Measurements from ENCODE around the gene DISC1. TPM values are rescaled to one million over a fixed set of nuclear protein-coding genes. Genes with fewer than 3 reads are reported as not detected.
"Not testable (repeated sequence)": the region's sequence is repeated elsewhere in the genome, so short reads cannot be mapped to it uniquely, and the experiment has no call there.

DISC1 gene
- total RNA-seq, 1 experiment from 2014 or later = 2.1 TPM

DNA sequence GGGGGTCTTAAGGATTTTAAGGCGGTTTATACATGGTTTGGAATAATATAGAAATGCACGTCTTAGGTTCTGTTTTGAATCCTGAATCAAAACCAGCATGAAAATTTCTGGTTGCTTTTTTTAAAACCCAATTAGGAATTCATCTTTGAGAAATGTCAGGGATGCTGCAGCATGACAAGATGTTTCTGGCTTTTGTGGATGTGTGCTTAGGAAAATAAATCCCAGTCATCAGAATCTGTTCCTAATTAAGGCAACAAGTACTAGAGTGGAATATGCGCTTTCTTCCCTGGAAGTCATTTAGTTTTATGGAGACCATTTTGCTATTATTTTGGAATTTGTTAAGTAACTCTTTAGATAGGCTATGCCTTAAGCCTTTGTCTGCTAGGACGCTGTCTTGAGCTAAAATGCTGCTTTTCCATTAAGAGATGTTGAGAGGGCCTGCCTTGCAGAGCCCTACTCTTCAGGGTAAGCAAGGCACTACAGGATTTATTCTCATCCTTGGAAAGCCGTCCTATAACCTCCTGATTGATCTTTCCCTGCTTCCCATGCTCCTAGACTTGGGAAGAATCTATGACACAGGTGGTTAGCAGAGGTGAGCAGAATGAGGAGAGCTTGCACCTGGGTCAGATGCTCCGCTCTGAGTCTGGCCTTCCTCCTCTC lies 332.8 kb downstream of the DISC1 start:
- CTCF ChIA-PET = no interaction called here
- Mint-ChIP-seq H3K27me3 (ENCODE audit: insufficient read depth, unreplicated experiment) (peaks cover 9% of the 10 kb centered on the region), H3K9me3 (ENCODE audit: unreplicated experiment) (peaks cover 8% of the 10 kb centered on the region), H3K4me3 (ENCODE audit: unreplicated experiment) (no peak overlapping the region), H3K4me1 (ENCODE audit: insufficient read depth, unreplicated experiment) (no peaks in the 10 kb centered on the region), H3K27ac (ENCODE audit: low read depth, unreplicated experiment) (no peak overlapping the region), H3K36me3 (ENCODE audit: insufficient read depth, unreplicated experiment) (no peaks in the 10 kb centered on the region)
- POLR2A ChIA-PET = interaction anchor here (0.9 to 1.1 kb wide), 2 partner anchors 10 to 28 kb away, joined by 3 read pairs; no protein-coding TSS in a partner anchor
- no TSS peak for BruUV-seq (replicated peaks)
- TF ChIP-seq, protein P1, sequence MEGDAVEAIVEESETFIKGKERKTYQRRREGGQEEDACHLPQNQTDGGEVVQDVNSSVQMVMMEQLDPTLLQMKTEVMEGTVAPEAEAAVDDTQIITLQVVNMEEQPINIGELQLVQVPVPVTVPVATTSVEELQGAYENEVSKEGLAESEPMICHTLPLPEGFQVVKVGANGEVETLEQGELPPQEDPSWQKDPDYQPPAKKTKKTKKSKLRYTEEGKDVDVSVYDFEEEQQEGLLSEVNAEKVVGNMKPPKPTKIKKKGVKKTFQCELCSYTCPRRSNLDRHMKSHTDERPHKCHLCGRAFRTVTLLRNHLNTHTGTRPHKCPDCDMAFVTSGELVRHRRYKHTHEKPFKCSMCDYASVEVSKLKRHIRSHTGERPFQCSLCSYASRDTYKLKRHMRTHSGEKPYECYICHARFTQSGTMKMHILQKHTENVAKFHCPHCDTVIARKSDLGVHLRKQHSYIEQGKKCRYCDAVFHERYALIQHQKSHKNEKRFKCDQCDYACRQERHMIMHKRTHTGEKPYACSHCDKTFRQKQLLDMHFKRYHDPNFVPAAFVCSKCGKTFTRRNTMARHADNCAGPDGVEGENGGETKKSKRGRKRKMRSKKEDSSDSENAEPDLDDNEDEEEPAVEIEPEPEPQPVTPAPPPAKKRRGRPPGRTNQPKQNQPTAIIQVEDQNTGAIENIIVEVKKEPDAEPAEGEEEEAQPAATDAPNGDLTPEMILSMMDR (IDR thresholded peaks at IDR 0.05; ENCODE audit: unreplicated experiment) = no peak
- no peak for DNase-seq (ENCODE audit: unreplicated experiment)
- intact Hi-C loops (cut with micrococcal nuclease) = no loop called here

DNA sequence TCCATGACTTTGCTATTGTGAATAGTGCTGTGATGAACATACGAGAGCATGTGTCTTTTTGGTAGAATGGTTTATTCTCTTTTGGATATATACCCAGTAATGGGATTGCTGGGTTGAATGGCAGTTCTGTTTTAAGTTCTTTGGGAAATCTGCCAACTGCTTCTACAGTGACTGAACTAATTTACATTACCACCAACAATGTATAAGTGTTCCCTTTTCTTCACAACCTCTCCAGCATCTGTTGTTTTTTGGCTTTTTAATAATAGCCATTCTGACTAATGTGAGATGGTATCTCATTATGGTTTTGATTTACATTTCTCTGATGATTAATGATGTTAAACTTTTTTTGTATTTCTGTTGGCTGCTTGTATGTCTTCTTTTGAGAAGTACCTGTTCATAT lies 335.2 kb downstream of the DISC1 start:
- H3K36me3 Mint-ChIP-seq (ENCODE audit: insufficient read depth, unreplicated experiment); CTCF ChIA-PET; H3K4me1 Mint-ChIP-seq (ENCODE audit: insufficient read depth, unreplicated experiment); intact Hi-C loops (cut with micrococcal nuclease); DNase-seq (ENCODE audit: unreplicated experiment); H3K27me3 Mint-ChIP-seq (ENCODE audit: insufficient read depth, unreplicated experiment); H3K4me3 Mint-ChIP-seq (ENCODE audit: unreplicated experiment); BruUV-seq (replicated peaks); POLR2A ChIA-PET; H3K27ac Mint-ChIP-seq (ENCODE audit: low read depth, unreplicated experiment); H3K9me3 Mint-ChIP-seq (ENCODE audit: unreplicated experiment): not testable (repeated sequence)

DNA sequence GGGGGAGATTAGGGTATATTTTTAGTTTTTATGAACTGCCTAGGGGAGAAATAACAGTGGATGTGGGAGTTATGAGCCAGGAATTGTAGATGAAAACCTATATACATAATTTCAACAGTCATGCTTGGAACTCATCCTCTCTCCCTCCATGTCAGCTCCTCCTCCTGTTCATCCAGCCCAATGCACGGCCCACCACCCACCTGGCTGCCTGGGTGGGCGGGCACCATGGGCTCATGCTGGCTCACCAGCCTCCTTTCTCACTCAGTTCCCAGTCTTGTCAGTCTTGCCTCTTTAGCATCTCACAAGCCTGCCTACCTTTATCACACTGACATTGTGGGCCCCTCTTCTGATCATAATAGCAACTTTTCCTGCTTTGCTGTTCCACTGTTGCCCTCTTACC lies 336.0 kb downstream of the DISC1 start:
- H3K4me1 Mint-ChIP-seq (ENCODE audit: insufficient read depth, unreplicated experiment) = peaks cover 8% of the 10 kb centered on the region
- intact Hi-C loops (cut with micrococcal nuclease) = no loop called here
- DNase-seq (ENCODE audit: unreplicated experiment) = no peak
- ChIA-PET CTCF (interaction anchor here (0.6 kb wide), 1 partner anchor 665 kb away, joined by 5 read pairs; no protein-coding TSS in a partner anchor), POLR2A (no interaction called here)
- no peaks in the 10 kb centered on the region for H3K9me3 Mint-ChIP-seq (ENCODE audit: unreplicated experiment)
- no peaks in the 10 kb centered on the region for H3K36me3 Mint-ChIP-seq (ENCODE audit: insufficient read depth, unreplicated experiment)
- H3K27me3 Mint-ChIP-seq (ENCODE audit: insufficient read depth, unreplicated experiment) = peaks cover 8% of the 10 kb centered on the region
- no TSS peak for BruUV-seq (replicated peaks)
- TF ChIP-seq, protein P1 (IDR thresholded peaks at IDR 0.05; ENCODE audit: unreplicated experiment) = no peak
- H3K27ac Mint-ChIP-seq (ENCODE audit: low read depth, unreplicated experiment) = no peak overlapping the region
- H3K4me3 Mint-ChIP-seq (ENCODE audit: unreplicated experiment) = no peak overlapping the region

DNA sequence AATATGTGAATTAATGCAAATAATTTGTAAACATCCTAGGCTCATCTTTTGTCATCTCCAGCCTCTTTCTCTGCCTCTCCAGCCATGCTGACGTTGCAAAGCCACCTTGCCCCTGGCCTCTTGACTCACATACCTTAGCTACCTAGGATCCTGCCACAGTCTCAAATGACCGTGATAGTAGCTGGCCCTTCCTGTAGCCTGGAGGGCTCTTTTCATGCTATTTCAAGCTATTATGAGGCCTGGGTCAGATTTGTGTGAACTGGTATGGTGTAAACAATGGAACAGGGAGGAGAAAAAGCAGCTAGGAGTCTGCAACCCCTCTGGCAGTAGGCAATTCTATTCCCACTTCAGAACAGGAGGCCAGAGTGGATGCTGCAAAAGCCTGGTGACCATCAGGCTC lies 337.7 kb downstream of the DISC1 start:
- Mint-ChIP-seq H3K27ac (ENCODE audit: low read depth, unreplicated experiment) (no peak overlapping the region), H3K4me3 (ENCODE audit: unreplicated experiment) (no peak overlapping the region), H3K27me3 (ENCODE audit: insufficient read depth, unreplicated experiment) (no peaks in the 10 kb centered on the region), H3K9me3 (ENCODE audit: unreplicated experiment) (no peaks in the 10 kb centered on the region), H3K36me3 (ENCODE audit: insufficient read depth, unreplicated experiment) (no peaks in the 10 kb centered on the region), H3K4me1 (ENCODE audit: insufficient read depth, unreplicated experiment) (peaks cover 8% of the 10 kb centered on the region)
- POLR2A ChIA-PET = no interaction called here
- no TSS peak for BruUV-seq (replicated peaks)
- DNase-seq (ENCODE audit: unreplicated experiment) = no peak
- TF ChIP-seq, protein P1 (IDR thresholded peaks at IDR 0.05; ENCODE audit: unreplicated experiment) = no peak
- intact Hi-C loops (cut with micrococcal nuclease) = no loop called here
- CTCF ChIA-PET = interaction anchor here (0.9 to 1.5 kb wide), 3 partner anchors 13 to 385 kb away, joined by 3 to 5 read pairs (median 3); no protein-coding TSS in a partner anchor

Measured in MCF 10A (cell line).